ENCODE measurements around the gene SF3A2. TPM values are rescaled to one million over a fixed set of nuclear protein-coding genes. Genes with fewer than 3 reads are reported as not detected.

The SF3A2 gene
- total and polyA plus RNA-seq, 7 donors, result 16.9 to 61.3 (median 26.4) TPM

DNA sequence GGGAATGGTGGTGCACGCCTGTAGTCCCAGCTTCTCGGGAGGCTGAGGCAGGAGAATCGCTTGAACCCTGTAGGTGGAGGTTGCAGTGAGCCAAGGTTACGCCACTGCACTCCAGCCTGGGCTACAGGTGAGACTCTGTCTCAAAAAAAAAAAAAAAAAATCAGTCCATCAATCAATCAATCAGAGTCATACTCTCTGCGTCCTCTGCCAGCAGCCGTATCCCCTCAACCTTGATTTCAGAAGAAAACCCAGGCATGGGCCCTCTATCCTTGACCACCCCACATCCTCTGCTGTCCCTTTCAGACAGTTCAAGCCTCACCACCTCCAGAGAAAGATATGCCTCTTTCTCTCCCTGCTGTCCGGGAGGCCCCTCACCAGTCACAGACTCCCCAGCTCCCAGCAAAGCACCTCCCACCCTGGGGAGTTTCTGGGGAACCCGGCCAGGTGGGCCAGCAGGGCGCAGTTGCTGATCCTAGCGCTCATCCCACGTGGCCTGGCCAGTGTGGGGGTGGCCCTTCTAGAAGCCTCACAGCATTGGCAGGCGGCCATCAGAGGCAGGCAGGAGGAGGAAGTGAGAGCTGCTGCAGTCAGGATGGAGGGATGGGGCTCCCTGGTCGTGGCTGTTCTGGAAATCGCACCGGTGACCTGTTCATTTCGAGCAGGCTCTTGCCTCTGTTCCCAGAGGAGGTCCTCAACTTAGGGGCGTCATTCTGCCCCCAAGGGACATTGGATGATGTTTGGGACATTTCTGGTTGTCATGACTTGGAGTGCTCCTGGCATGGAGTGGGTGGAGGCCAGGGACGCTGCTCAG, 29.8 kb downstream of the SF3A2 start:
- no peak overlapping the region for H3K4me3 ChIP-seq
- TF ChIP-seq POLR2A (IDR thresholded peaks at IDR 0.05), result no peak
- TF ChIP-seq POLR2AphosphoS5 (IDR thresholded peaks at IDR 0.05), result peak in 1 of 4 donors; percentile 55
- no peak for TF ChIP-seq EP300 (IDR thresholded peaks at IDR 0.05)
- TF ChIP-seq CTCF (IDR thresholded peaks at IDR 0.05), result no peak
- no peaks in the 10 kb centered on the region for H3K9me3 ChIP-seq
- peaks cover 0 to 24% (median 20%) of the 10 kb centered on the region in 4 donors for H3K4me1 ChIP-seq
- no peaks in the 10 kb centered on the region for H3K27me3 ChIP-seq
- H3K36me3 ChIP-seq, result peaks cover 0 to 1% (median under 1%) of the 10 kb centered on the region in 4 donors
- peak; percentile 94 for DNase-seq
- intact Hi-C loops (cut with DNase I), result no loop called here
- 37 to 44% methylated on average over 18 of the region's 18 CpGs for WGBS, 2 donors
- peak overlapping the region; percentile 34 to 61 (median 54) for H3K27ac ChIP-seq

DNA sequence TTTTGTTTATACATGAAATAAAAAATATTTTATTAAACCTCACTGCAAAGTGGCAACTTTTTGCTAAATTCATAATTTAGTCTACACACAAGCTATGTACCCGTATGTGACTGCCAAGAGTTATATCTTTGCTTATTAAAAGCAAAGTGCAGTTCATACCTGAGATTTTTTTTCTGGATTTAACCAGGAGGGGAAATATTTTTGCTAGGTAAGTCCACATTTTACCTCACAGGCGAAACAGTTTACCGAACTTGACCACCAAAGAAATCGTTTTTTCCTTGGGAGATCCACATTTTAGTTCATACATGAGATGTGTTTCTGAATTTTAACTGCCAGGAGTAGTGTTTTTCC, 31.8 kb downstream of the SF3A2 start:
- H3K27me3 ChIP-seq, result no peaks in the 10 kb centered on the region
- intact Hi-C loops (cut with DNase I), result no loop called here
- DNase-seq, result no peak
- peaks cover 0 to 44% (median 40%) of the 10 kb centered on the region in 4 donors for H3K4me1 ChIP-seq
- 87 to 89% methylated on average over 4 of the region's 4 CpGs for WGBS, 2 donors
- no peaks in the 10 kb centered on the region for H3K9me3 ChIP-seq
- peak overlapping the region in 3 of 4 donors; percentile 44 to 94 (median 89) for H3K4me3 ChIP-seq
- no peak for TF ChIP-seq POLR2AphosphoS5 (IDR thresholded peaks at IDR 0.05)
- TF ChIP-seq EP300 (IDR thresholded peaks at IDR 0.05), result no peak
- TF ChIP-seq POLR2A (IDR thresholded peaks at IDR 0.05), result no peak
- TF ChIP-seq CTCF (IDR thresholded peaks at IDR 0.05), result no peak
- H3K27ac ChIP-seq, result peak overlapping the region; percentile 98 to 99 (median 98)
- H3K36me3 ChIP-seq, result peaks cover 0 to 19% (median 13%) of the 10 kb centered on the region in 4 donors

- WGBS, 2 donors, result 2% methylated on average over 19 of the region's 19 CpGs
- Histone ChIP-seq H3K27ac (peak overlapping the region; percentile 98 to 99 (median 98)), H3K4me1 (peaks cover 0 to 48% (median 44%) of the 10 kb centered on the region in 4 donors), H3K4me3 (peak overlapping the region; percentile 44 to 94 (median 78)), H3K27me3 (no peaks in the 10 kb centered on the region), H3K9me3 (no peaks in the 10 kb centered on the region), H3K36me3 (peaks cover 0 to 19% (median 13%) of the 10 kb centered on the region in 4 donors)
- TF ChIP-seq EP300 (IDR thresholded peaks at IDR 0.05), result no peak
- TF ChIP-seq CTCF (IDR thresholded peaks at IDR 0.05), result no peak
- no peak for TF ChIP-seq POLR2A (IDR thresholded peaks at IDR 0.05)
- no peak for TF ChIP-seq POLR2AphosphoS5 (IDR thresholded peaks at IDR 0.05)
- DNase-seq, result no peak
- intact Hi-C loops (cut with DNase I), result loop anchor here (1.0 kb wide), 2 partner anchors 33 to 106 kb away; partner anchors contain the start of genes DOT1L, PLEKHJ1 and SF3A2
Observed at GRCh38 chr19:2268861-2269243, 32.2 kb downstream of the SF3A2 start.

DNA sequence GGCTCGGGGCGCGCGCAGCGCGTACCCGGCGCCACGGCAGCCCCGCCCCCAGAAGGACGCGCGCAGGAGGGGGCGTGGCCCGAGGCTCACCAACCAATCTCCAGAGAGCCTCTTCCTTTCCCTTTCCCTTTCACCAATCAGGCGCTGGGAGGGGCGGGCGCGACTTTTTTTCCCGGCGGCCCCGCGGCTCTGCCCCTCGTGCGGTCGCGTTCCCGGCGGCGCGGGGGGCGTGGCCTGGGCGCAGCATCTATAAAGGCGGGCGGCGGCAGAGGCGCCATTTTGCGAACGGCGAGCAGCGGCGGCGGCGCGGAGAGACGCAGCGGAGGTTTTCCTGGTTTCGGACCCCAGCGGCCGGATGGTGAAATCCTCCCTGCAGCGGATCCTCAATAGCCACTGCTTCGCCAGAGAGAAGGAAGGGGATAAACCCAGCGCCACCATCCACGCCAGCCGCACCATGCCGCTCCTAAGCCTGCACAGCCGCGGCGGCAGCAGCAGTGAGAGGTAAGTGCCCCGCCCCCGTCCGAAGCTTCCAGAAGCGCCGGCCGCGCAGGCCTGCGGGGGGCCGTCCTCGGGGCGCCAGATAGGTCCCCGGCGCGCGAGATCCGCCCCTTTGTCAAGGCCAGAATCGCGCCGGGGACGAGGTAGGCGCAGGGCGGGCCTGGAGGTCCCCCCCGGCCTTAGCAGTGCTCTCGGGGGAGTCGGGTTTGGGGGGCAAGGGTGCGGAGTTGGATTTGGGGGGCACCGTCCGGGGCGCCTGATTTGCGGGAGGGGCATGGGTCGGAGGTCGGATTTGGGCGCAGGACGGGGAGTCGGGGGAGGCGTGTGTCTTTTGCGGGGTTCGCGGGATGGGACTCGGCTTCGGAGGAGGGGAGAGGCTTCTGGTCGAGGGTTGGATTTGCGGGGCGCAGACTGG, 32.9 kb downstream of the SF3A2 start:
- TF ChIP-seq POLR2AphosphoS5 (IDR thresholded peaks at IDR 0.05) (peak; percentile 100), EP300 (IDR thresholded peaks at IDR 0.05) (no peak), CTCF (IDR thresholded peaks at IDR 0.05) (peak in 2 of 4 experiments; percentile 5 to 39), POLR2A (IDR thresholded peaks at IDR 0.05) (peak; percentile 100)
- H3K36me3 ChIP-seq, result peaks cover 0 to 19% (median 13%) of the 10 kb centered on the region in 4 donors
- H3K27ac ChIP-seq, result peak overlapping the region; percentile 98 to 99 (median 98)
- H3K27me3 ChIP-seq, result no peaks in the 10 kb centered on the region
- DNase-seq, result peak; percentile 99
- H3K4me3 ChIP-seq, result peak overlapping the region; percentile 68 to 97 (median 92)
- 0 to 1% methylated on average over 103 of the region's 103 CpGs for WGBS, 2 donors
- intact Hi-C loops (cut with DNase I), result loop anchor here (1.0 to 5.0 kb wide), 4 partner anchors 25 to 106 kb away; partner anchors contain the start of genes DOT1L, LSM7, PLEKHJ1 and SF3A2
- H3K4me1 ChIP-seq, result peaks cover 0 to 55% (median 51%) of the 10 kb centered on the region in 4 donors
- no peaks in the 10 kb centered on the region for H3K9me3 ChIP-seq

Data from sigmoid colon (tissue), 7 donors.